HEK293T (cell line): ENCODE measurements around the gene PSMD7.

Experiments used
- CTCF ChIA-PET: fragments of 350-600 bp; formaldehyde crosslinking; extraction: SDS; loops from one replicate; lab custom pipeline; 2021; ENCODE audit warnings: antibody characterized with exemption, inconsistent platforms; lab: Yijun Ruan, JAX
- POLR2A ChIA-PET: fragments of 350-600 bp; formaldehyde crosslinking; extraction: SDS; loops from one replicate; lab custom pipeline; 2020; ENCODE audit warnings: antibody characterized with exemption, inconsistent platforms; lab: Yijun Ruan, JAX
- DNase-seq: peaks from one replicate; pipeline ENCODE4 v3.0.0; 2012; ENCODE audit warnings: mixed read lengths; ENCODE audit errors: extremely low spot score
- ARNT ChIP-seq: fragments of 450-650 bp; IDR thresholded peaks from 2 replicates; pipeline ENCODE4 v1.6.1; 2017; ENCODE audit warnings: mild to moderate bottlenecking
- BHLHE40 ChIP-seq: fragments of 450-650 bp; IDR thresholded peaks from 2 replicates; pipeline ENCODE4 v1.6.1; 2016; ENCODE audit warnings: mild to moderate bottlenecking, moderate library complexity, borderline replicate concordance
- CTBP1 ChIP-seq: fragments of 450-650 bp; IDR thresholded peaks from 2 replicates; pipeline ENCODE4 v1.6.1; 2016; ENCODE audit warnings: borderline replicate concordance
- ELF4 ChIP-seq: fragments of 450-650 bp; IDR thresholded peaks from 2 replicates; pipeline ENCODE4 v1.6.1; 2017; ENCODE audit warnings: antibody characterized with exemption
- FOXA1 ChIP-seq: fragments of 450-650 bp; IDR thresholded peaks from 2 replicates; pipeline ENCODE4 v1.6.1; 2016; ENCODE audit warnings: mild to moderate bottlenecking
- FOXK2 ChIP-seq: fragments of 450-650 bp; IDR thresholded peaks from 2 replicates; pipeline ENCODE4 v1.6.1; 2016; ENCODE audit warnings: mild to moderate bottlenecking
- FOXM1 ChIP-seq: fragments of 450-650 bp; IDR thresholded peaks from 2 replicates; pipeline ENCODE4 v1.6.1; 2017; ENCODE audit warnings: mild to moderate bottlenecking, borderline replicate concordance
- HDGF ChIP-seq: fragments of 450-650 bp; IDR thresholded peaks from 2 replicates; pipeline ENCODE4 v1.6.1; 2017; ENCODE audit warnings: antibody characterized with exemption, borderline replicate concordance
- L3MBTL2 ChIP-seq: fragments of 450-650 bp; conservative IDR thresholded peaks from 2 replicates; pipeline ENCODE4 v1.6.1; 2016; ENCODE audit warnings: mild to moderate bottlenecking
- LEF1 ChIP-seq: fragments of 450-650 bp; IDR thresholded peaks from 2 replicates; pipeline ENCODE4 v1.6.1; 2017; ENCODE audit warnings: mild to moderate bottlenecking, borderline replicate concordance
- NFRKB ChIP-seq: fragments of 450-650 bp; IDR thresholded peaks from 2 replicates; pipeline ENCODE4 v1.6.1; 2016; ENCODE audit warnings: mild to moderate bottlenecking, moderate library complexity
- SP1 ChIP-seq: fragments of 450-650 bp; IDR thresholded peaks from 2 replicates; pipeline ENCODE4 v1.6.1; 2017
- SUZ12 ChIP-seq: fragments of 450-650 bp; IDR thresholded peaks from 2 replicates; pipeline ENCODE4 v1.6.1; 2016; ENCODE audit warnings: mild to moderate bottlenecking
- TARDBP ChIP-seq: fragments of 450-650 bp; IDR thresholded peaks from 2 replicates; pipeline ENCODE4 v1.6.1; 2016
- ZNF384 ChIP-seq: fragments of 450-650 bp; IDR thresholded peaks from 2 replicates; pipeline ENCODE4 v1.6.1; 2016
- TF ChIP-seq, protein P1 (sequence below): fragments of 450-650 bp; IDR thresholded peaks from 2 replicates; pipeline ENCODE4 v1.6.1; 2016

The PSMD7 gene

DNA sequence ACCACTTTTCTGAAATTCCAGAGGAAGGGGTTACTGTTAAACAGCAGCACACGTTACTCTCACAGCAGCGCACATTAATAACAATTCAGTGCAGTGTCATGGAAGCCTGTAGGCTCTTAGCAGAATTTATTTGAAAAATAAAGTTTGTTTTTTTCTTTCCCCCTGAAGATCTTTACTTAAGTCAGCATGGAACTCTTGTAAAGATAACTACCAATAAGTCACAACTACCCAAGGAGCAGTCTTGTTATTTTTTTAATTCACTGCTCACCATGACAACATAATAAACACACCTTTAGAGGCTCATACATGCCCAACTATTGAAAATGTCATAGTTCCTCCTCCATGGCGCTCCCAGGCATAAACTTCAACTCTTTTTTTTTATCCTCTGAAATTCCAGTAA, 31.8 kb upstream of the PSMD7 start:
- POLR2A ChIA-PET: no interaction called here
- peak; percentile 42 for DNase-seq
- TF ChIP-seq FOXA1 (peak; percentile 47; the same call in 1 of the 2 replicates), SP1 (no peak), FOXK2 (no peak), CTBP1 (peak; percentile 72; the same call in 1 of the 2 replicates), ZNF384 (peak; percentile 85)
- TF ChIP-seq, protein P1, sequence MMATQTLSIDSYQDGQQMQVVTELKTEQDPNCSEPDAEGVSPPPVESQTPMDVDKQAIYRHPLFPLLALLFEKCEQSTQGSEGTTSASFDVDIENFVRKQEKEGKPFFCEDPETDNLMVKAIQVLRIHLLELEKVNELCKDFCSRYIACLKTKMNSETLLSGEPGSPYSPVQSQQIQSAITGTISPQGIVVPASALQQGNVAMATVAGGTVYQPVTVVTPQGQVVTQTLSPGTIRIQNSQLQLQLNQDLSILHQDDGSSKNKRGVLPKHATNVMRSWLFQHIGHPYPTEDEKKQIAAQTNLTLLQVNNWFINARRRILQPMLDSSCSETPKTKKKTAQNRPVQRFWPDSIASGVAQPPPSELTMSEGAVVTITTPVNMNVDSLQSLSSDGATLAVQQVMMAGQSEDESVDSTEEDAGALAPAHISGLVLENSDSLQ: peak; percentile 89
- CTCF ChIA-PET: no interaction called here

DNA sequence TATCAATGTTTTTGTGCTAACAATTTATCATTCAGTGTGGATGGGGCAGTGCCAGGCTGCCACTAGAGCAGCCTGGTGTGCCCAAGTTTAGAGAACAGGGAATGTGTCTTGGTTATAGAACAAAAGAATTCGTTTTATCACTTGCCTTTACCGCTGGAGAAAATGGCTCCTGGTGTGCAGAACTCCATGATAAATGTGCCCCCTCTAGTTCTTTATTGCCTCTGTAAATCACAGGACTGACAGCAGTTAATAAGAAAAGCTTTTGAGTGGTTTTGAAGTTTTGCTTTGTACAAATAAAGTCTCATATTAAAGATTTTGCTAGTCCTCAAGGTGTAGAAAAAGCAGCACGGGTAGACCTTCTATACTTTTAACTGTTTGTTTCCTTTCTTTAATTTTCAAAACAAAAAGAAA, 28.2 kb upstream of the PSMD7 start:
- POLR2A ChIA-PET: interaction anchor here (0.6 kb wide), 1 partner anchor 29 kb away, joined by 3 read pairs; no protein-coding TSS in a partner anchor
- TF ChIP-seq L3MBTL2: 0 out of 2 replicates have a peak, but pooled peaks have one; percentile 12
- TF ChIP-seq, protein P1: peak; percentile 96
- no peak for TF ChIP-seq ELF4
- TF ChIP-seq ZNF384: no peak
- CTCF ChIA-PET: interaction anchor here (1.2 kb wide), 1 partner anchor 42 kb away, joined by 6 read pairs; no protein-coding TSS in a partner anchor
- DNase-seq: peak; percentile 39

DNA sequence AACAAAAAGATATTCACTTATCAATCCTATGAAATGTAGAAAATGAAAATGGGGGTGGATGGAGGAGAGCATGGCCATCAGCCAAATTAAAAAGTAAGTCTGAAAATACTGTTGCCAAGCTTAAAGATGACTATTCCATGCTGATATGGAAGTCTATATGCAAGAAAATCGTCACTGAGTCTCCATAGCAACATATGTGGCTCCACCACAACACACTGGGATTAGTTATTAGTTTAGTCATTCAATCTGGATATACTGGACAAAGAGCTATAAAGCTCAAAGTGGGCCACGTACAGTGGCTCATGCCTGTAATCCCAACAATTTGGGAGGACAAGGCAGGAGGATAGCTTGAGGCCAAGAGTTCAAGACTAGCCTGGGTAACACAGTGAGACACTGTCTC, 24.7 kb upstream of the PSMD7 start:
- DNase-seq: no peak
- TF ChIP-seq FOXA1 (no peak), LEF1 (no peak), NFRKB (no peak), SP1 (no peak), ELF4 (no peak), L3MBTL2 (no peak), FOXM1 (no peak), SUZ12 (no peak), CTBP1 (no peak), TARDBP (no peak), FOXK2 (no peak), HDGF (no peak), ARNT (no peak), ZNF384 (no peak), BHLHE40 (no peak)
- TF ChIP-seq, protein P1: no peak
- CTCF ChIA-PET: interaction anchor here (0.8 kb wide), 1 partner anchor 45 kb away, joined by 3 read pairs; no protein-coding TSS in a partner anchor
- POLR2A ChIA-PET: no interaction called here

DNA sequence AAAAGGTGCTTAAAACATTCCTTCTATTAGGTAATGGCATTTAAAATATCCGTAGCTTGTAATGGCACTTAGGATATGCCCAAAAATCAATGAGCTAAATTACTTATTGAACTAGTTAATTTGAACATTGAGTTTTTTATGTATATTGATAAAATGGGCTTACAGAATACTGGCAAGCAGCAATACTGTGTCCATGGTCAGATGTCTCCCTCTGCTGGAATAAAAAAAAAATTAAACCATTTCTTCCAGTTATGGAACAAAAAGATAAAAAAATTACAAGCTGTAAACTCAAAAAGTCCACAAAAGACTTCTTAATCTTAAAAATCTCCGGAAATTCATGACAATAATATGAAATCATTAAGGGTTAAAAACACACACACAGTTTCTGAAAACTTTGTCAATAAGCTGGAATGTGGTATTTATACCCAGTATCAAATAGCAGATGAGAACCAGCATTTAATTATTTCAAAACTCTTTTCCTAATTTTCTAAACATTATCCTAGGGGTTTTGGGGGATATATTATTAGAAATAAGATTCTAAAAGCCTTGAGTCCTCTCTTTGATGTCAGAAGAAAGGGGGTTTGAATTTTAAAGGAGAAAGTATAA, 21.5 kb upstream of the PSMD7 start:
- CTCF ChIA-PET: interaction anchor here (0.6 to 1.2 kb wide), 6 partner anchors 13 to 1642 kb away, joined by 3 to 5 read pairs (median 4); no protein-coding TSS in a partner anchor
- POLR2A ChIA-PET: interaction anchor here (0.7 kb wide), 1 partner anchor 1492 kb away, joined by 3 read pairs; no protein-coding TSS in a partner anchor
- TF ChIP-seq HDGF (no peak), CTBP1 (no peak), ELF4 (no peak), ZNF384 (peak; percentile 45; the same call in 1 of the 2 replicates)
- DNase-seq: peak; percentile 36

DNA sequence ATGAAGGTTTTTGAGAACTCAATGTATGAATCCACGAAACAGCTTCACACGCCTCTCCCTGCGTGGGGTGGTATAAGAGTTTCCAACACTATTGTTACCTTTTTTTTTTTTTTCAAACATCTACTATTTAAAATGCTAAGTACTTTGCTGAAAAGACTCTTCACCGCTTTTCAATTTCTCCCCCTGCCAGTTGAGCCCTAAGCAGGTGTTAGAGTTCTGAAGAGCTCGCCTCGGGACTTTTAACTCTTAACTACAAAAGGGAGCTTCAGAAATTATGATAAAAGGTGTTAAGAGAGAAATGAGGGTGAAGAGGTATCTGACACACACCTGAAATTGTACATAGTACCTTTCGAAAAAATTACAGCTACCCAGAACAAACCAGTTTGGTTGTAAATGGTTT, 20.9 kb upstream of the PSMD7 start:
- ChIA-PET CTCF (interaction anchor here (0.6 to 1.2 kb wide), 4 partner anchors 14 to 49 kb away, joined by 3 to 5 read pairs (median 4); no protein-coding TSS in a partner anchor), POLR2A (interaction anchor here (0.7 kb wide), 1 partner anchor 1492 kb away, joined by 3 read pairs; no protein-coding TSS in a partner anchor)
- DNase-seq: no peak
- TF ChIP-seq, protein P1: no peak
- TF ChIP-seq ELF4: no peak
- no peak for TF ChIP-seq SP1
- TF ChIP-seq L3MBTL2: no peak
- no peak for TF ChIP-seq FOXM1
- no peak for TF ChIP-seq HDGF
- no peak for TF ChIP-seq FOXA1
- TF ChIP-seq ARNT: no peak
- TF ChIP-seq LEF1: no peak
- TF ChIP-seq BHLHE40: no peak
- no peak for TF ChIP-seq NFRKB
- TF ChIP-seq TARDBP: no peak
- TF ChIP-seq ZNF384: no peak
- no peak for TF ChIP-seq CTBP1
- TF ChIP-seq FOXK2: no peak
- no peak for TF ChIP-seq SUZ12

DNA sequence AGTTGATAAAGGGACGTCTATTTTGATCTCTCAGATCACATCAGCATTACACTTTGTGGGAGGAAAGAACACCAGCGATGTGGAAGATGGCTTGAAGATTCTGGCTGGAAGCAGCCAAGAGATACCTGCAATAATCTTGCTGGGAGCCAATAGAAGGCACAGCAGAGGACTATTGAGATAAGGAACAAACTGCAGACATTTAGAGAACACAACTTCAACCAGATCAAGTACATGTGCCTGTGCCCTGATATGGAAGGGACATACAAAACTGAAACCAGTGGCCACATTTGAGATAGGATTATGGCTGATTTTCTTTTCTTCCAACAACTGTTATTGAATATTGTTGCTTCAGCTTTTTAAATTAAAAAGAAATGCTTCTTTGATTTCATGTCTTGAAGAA, 18.6 kb upstream of the PSMD7 start:
- CTCF ChIA-PET: no interaction called here
- POLR2A ChIA-PET: no interaction called here
- no peak for DNase-seq
- TF ChIP-seq BHLHE40 (no peak), FOXM1 (no peak), TARDBP (no peak), SUZ12 (no peak), FOXA1 (no peak)
- TF ChIP-seq, protein P1: no peak
